ENCODE results near the gene NSMF.

DNA sequence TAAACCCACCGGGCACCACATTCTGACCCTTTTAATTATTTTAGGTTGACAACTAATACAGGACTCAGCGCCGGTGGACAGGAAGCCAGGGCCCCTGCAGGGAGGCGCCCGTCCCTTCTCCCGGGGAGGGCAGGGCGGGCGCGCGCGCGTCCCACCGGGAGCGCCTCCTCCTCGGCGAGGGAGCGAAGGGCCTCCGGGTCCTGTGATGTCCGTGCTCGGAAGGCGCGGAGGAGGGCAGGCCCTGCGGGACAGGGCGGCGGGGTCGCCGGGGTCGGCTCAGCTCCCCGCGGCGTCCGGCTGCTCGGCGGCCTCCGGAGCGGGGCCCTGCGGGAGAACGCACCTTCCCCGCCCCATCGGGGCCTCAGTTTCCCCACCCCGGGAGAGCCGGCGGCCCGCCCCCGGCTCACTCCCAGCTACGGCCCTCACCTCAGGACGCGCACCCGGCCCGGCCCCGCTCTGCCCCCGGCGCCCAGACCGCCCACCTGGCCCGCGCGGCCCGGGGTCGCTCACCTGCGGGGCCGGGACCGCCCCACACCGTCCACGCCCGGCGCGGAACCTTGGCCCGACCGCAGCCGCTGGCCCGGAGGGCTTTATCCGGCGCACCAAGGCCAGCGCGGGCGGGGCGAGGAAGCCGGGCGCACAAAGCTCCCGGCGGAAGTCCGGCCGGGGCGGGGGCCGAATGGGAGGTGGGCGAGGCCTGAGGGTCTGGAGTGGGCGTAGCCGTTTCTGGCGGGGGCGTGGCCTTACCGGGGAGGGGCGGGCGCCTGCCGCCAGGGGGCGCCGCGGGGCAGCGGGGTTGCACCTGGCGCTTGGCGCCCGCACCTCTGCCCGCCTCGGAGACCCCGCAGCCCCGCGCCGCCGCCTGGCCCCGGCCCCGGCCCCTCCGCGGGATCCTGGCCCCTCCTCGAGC, 36.3 kb downstream of the NSMF start, which contains the start of the genes EXD3 and NOXA1:
- TF ChIP-seq CTCF (IDR thresholded peaks at IDR 0.05; ENCODE audit: low read length) = peak; percentile 52
- TF ChIP-seq EZH2 (IDR thresholded peaks at IDR 0.05; ENCODE audit: borderline replicate concordance, low read length) = no peak
